Fibroblast of skin of left biceps (primary cell): ENCODE measurements around the gene HIPK1.

Experiments used
- DNase-seq, 2 experiments: peaks; one replicate each; pipeline ENCODE4 v3.0.0-alpha.2; 2013; ENCODE audit warnings: low read depth in 2 of 2

The HIPK1 gene

DNA sequence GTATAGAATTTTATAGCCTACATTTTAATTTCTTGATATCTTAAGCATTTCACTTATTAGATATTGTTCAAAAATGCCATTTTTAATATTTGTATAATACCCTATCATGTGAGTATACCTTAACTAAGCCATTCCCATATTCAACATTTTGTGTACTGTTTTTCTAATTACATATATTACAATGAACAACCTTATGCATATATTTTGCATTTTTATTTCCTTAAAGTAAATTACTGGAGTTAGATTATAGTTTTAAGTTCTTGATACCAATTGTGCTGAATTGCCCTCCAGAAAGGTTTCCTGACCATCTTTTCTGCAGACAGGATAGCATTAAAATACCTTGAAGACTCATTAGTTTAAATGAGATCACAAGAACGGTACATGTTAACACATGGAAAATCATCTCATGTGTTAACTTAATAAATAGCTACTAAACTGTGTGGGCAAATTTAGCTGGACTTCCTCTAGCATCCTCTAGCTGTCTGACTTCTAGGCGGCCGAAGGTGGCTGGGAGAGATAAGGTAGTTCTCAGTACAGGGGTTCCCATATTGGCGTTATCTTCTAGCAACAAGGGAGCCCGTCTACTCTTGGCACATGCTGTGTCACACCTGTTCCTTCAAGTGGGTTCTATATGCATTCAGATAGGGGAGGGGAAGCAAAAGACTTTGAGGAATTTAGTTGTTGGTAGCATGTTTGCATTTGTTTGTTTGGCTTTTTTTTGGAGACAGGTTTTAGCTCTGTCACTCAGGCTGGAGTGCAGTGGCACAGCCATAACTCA lies 15.0 kb upstream of the HIPK1 start:
- no peak for DNase-seq

DNA sequence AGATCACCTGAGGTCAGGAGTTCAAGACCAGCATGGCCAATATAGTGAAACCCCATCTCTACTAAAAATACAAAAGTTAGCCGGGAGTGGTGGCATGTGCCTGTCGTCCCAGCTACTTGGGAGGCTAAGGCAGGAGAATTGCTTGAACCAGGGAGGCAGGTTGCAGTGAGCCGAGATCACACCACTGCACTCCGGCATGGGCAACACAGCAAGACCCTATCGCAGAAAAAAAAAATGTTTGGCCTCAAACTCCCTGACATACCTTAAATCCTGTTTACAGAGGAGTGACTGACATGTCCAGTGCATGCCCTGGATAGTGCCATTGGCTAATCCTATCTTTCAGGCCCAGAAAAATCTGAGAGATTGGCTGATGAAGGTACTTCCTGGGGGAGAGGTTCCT lies 12.2 kb upstream of the HIPK1 start:
- no peak for DNase-seq

DNA sequence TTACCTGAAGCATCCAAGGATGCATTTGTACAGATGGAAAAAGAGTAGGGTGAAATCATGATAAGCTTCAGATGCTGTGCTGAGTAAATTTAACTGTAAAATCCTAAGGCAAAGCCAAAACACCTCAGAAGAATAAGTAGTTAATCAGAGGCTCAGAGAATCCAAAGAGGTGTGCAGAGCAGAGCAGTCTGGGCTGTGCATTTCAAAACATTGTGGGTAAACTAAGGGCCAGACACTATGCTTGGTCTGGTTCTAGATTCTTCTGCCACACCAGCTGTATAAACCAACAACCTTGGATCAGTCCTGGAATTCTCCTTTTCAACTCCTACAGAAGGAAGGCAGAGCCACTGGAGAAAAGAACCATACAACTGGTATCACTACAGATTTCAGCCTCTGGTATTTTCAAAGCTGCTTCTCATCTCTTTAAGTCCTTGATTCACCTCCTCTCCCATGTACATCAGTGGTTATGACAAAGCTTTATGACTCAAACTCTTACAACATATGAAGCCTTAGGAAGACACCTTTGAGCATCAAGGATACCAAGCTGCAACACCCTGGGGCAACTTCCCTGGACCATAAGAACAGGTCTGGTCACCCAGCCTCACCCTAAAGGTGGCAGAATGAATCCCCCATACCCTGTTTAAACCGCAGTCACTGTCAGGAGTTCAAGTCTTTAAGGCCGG lies 11.6 kb upstream of the HIPK1 start:
- no peak for DNase-seq

DNA sequence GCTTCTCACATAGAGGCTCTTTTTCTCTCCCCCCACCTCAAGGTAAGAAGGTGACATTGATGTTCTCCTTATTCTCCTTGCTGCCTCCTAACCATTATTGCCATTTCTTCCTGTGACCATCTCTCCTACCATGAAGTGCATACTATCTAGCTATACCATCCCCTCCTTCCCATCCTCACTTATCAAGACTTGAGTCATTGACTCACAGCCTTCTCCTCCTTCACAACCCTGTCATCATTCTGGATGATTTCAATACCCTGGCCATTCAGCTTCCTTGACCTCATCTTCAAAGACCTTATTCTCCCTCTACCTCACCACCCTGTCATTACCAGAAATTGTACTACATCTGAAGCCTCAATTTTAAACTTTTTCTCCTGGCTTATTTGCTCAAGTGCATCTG lies 10.9 kb upstream of the HIPK1 start:
- DNase-seq = no peak

DNA sequence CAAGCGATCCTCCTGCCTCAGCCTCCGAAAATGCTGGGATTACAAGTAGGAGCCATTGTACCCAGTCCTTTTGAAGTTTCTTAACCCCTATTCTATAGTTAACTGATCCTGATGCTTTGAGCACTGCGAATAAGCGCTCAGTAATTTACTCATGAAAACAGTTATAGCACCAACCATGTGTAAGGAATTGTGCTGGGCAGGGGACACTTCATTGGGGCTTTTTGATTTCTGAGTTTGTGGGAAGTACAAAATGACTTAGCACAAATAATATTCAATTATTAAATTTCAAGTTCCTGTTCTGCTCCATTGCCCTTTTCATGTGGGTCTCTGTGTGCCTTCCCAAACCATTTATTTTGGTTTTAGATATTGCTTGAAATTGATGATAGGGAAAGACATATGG lies 6.2 kb upstream of the HIPK1 start:
- no peak for DNase-seq

DNA sequence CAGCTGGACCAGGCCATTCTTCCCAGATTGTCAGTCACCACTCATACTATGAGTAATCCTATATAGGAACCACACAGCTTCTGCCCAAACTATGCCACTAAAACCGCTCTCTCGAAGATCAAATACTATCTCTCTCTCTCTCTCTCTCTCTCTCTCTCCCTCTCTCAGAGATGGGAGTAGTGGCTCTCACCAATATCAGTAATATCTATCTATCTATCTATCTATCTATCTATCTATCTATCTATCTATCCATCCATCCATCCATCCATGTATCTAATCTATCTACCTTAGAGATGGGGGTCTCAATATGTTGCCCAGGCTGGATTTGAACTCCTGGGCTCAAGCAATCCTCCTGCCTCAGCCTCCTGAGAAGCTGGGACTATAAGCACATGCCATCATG lies 4.7 kb upstream of the HIPK1 start:
- DNase-seq = no peak

DNA sequence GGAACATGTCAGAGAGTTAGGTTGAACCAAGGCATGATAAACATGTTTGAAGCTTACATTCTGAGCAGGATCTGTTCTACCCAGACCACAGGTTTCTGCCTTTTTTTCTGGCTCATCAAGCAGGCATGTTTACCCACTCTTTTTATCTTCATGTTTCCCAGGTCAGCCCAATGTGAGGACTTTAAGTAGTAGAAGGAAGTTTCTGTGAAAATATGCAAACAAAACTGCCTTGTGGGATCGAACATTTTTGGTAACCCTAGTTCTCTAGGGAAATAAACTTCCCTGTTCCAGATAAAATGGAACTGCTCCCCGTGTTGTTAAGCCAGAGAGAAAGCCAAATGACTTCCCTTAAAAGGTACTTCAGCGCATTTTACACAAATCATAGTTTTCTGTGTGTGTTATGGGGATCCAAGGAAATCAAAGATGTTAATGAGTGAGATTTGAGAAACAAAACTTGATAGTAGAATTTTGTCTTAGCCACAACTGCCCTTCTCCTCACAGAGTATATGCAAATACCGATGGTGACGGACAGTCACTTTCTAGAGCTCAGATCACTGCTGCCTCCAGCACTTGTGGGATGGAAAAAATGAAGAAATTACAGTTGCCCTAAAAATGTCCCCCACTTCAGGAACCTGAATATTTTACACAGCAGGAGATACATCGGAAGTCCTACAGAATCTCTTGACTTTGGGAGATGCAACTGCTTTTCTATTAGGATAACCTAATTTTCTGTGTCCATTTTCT lies 765 bp upstream of the HIPK1 start:
- DNase-seq = no peak

DNA sequence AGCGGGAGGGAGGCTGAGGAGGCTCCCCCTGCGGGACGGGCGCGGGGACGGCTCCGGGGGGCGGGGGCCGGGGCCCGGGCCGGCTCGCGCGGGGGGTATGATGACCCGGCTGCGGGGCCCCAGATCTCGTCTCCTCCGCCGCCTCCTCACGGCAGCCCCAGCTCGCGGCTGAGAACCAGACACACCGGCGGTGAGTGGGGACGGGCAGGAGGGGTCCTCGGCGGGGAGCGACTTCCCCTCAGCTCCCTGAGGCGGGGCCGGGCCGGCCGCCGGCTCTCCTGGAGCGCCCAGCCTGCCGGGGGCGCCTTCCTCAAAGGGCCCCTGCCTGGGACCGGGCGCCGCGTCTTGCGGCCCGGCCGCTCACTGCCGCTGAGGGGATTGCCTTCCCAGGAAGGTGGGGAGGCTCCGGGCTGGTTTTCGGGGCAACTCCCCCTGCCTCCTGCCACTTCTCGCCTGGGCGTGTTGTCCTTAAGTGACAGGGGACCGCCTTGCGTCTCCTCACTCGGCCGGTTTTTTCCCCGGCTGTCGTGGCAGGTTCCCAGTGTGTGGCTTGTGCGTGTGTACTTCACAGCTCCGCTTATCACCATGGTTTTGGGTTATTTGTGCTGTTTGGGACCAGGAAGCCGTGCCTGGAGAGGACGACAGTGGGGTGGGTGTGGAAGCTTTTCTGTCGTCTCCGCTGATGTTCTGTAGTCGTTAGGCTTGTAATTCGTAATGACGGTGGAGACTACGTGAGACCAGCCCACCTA lies 800 bp downstream of the HIPK1 start:
- no peak for DNase-seq

DNA sequence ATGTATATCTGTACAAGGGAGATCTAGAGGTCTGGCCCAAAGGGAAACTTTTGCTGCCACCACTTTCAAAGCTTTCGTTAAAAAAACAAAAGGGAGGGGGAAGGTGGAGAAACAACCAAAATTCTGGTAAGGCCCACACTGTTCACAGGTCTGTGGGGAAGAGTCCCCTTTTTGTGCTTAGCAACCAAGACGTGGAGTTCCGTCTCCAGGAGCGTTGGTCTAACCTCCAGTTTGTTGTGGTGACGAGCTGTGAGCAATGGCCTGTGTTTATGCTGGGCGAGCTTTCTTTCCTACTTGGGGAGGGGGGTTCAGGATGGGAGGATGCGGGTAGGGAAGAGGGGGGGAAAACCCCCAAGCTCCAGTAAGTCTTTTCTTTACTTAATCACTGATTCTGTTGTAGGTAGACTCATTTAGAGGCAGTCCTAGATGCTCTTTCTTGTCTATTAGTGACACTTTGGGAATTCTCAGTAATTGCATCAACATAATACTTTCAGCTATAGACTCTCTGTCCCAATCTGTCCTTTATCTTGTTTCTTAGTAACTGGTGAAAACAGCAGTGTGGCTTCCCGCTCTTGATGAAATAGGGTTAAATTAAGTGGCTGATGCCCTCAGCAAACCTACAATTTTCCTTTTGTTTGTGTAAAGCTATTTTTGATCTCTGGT lies 1.5 kb downstream of the HIPK1 start:
- no peak for DNase-seq

DNA sequence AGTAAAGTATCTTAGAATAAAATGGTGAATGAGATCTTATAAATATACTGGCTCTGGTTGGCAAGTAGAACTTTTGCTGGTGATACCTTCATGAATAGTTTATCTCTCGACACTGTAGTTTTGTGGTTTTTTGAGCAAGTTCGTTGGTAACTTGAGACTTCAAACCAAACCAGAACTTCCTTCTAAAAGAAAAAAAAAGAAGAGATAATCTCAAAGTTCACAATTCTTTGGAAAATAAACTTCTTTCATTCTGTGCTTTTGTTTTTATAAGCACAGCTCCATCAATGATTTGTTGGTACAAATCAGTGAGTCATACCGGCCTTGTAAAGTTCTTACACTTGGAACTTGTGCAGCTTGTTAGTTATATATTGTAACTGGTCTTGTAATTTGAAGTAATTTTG lies 2.3 kb downstream of the HIPK1 start:
- DNase-seq = no peak

DNA sequence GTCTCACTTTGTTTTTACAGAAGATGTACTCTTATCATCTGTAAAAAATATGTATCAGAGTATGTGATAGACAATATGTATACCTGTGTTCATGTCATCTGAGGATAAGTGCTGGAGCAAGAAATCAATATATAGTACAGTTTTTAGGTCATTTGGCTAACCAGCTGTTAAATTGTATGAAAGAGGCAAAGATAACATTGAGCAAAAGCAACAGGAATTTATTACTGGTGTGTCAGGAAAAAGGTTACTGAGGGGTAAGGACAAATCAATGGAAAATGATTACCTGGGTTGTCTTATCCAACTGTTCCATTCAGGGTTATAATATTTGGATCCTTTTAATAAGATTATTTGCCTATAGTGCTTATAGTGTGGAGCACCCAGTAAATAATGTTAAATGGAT lies 4.9 kb downstream of the HIPK1 start:
- no peak for DNase-seq

DNA sequence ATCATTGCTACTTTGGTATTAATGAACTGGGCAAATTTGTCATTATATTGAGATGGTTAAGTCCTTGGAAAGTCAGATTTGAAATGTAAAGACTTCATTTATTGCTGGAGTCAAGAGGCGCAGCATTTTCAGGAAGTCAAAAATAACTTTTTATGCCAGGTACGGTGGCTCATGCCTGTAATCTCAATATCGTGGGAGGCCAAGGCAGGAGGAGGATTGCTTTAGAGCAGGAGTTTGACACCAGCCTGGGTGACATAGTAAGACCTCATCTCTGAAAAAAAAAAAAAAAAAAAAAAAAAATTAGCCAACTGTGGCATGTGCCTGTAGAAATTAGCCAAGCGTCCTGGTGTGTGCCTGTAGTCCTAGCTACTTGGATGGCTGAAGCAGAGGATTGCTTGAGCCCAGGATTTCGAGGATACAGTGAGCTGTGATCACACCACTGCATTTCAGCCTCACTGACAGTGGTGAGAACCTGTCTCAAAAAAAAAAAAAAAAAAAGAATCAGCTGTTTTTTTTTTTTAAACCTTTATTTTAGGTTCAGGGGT lies 5.5 kb downstream of the HIPK1 start:
- no peak for DNase-seq

DNA sequence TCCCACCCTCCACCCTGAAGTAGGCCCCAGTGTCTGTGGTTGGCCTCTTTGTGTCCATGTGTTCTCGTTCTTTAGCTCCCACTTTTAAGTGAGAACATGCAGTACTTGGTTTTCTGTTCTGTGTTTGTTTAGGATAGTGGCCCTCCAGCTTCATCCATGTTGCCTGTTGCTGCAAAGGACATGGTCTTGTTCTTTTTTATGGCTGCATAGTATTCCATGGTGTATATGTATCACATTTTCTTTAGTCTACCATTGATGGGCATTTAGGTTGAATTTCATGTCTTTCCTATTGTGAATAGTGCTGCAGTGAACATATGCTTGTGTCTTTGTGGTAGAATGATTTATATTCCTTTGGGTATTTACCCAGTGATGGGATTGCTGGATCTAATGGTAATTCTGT lies 6.1 kb downstream of the HIPK1 start:
- no peak for DNase-seq

DNA sequence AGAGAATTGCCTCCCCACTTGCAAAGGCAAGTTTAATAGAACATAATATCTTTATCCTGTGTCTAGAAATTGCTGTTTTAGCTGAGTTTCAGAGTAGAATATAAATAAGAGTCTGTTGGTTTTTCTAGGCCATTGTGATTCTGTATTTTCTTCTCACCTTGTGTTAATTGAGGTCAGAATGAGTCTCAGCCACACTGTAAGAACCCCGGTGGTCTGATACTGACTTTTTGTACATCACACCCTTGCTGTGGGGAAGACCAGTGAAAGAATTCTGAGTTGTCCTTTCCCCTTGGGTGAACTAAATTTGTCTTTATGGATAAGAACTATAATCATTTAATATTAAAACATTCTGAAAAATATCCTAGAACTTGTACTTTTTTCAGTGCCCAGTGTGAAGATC lies 6.8 kb downstream of the HIPK1 start:
- no peak for DNase-seq

DNA sequence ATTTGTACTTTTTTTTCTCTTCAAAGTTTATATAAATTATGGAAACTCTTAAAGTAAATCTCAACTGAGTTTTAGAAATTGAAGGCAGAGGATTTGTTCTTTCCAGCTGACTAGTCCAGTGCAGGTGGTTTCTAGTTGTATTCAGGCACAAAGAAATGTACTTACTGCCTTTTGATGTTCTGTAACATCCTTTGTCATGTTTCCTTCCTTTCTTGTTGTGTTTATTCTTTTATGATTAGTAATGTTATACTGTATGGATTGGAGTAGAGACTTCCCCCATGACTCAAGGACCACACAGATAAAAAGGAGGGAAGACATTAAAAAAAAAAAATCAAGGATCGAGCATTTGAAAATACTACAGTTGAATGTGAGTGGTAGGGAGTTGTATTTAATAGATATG lies 8.0 kb downstream of the HIPK1 start:
- no peak for DNase-seq

DNA sequence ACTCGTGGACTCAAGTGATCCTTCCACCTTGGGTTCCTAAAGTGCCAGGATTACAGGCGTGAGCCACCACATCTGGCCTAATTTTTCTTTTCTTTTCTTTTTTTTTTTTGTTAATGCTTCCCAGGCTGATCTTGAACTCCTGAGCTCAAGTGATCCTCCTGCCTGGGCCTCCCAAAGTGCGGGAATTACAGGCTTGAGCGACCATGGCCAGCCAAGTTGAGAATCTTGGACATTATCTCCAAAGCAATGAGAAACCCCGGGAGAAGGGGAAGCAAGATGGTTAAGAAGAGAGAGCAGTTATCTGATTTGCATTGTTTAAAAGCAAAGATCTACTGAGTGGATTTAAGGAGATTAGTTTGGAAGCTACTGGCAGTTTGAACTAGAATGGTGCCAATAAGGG lies 9.1 kb downstream of the HIPK1 start:
- no peak for DNase-seq

DNA sequence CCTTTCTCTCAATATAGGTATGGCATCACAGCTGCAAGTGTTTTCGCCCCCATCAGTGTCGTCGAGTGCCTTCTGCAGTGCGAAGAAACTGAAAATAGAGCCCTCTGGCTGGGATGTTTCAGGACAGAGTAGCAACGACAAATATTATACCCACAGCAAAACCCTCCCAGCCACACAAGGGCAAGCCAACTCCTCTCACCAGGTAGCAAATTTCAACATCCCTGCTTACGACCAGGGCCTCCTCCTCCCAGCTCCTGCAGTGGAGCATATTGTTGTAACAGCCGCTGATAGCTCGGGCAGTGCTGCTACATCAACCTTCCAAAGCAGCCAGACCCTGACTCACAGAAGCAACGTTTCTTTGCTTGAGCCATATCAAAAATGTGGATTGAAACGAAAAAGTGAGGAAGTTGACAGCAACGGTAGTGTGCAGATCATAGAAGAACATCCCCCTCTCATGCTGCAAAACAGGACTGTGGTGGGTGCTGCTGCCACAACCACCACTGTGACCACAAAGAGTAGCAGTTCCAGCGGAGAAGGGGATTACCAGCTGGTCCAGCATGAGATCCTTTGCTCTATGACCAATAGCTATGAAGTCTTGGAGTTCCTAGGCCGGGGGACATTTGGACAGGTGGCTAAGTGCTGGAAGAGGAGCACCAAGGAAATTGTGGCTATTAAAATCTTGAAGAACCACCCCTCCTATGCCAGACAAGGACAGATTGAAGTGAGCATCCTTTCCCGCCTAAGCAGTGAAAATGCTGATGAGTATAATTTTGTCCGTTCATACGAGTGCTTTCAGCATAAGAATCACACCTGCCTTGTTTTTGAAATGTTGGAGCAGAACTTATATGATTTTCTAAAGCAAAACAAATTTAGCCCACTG lies 11.5 kb downstream of the HIPK1 start:
- DNase-seq = no peak

DNA sequence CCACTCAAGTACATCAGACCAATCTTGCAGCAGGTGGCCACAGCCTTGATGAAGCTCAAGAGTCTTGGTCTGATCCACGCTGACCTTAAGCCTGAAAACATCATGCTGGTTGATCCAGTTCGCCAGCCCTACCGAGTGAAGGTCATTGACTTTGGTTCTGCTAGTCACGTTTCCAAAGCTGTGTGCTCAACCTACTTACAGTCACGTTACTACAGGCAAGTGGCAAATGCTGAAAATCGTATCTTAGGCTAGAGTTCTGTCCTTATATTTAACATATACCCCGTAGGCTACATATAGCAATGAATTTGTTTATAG lies 12.1 kb downstream of the HIPK1 start:
- DNase-seq = no peak

DNA sequence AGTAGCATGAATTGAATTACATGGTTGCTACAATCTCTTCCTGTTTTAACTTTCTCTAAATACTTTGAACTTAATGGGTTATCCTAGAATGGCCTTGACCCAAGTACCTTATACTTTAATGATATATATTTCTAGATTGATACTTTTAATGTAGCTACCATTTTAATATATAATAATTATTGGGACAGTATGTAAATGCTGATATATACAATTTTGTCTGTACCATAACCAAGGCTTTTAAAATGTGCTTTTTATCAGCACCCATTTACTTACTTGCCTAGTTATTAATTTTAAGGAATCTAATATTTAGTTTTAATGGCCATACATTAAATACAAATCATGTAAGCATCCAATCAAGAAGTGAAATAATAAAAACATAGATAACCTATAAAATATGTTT lies 13.4 kb downstream of the HIPK1 start:
- DNase-seq = no peak

DNA sequence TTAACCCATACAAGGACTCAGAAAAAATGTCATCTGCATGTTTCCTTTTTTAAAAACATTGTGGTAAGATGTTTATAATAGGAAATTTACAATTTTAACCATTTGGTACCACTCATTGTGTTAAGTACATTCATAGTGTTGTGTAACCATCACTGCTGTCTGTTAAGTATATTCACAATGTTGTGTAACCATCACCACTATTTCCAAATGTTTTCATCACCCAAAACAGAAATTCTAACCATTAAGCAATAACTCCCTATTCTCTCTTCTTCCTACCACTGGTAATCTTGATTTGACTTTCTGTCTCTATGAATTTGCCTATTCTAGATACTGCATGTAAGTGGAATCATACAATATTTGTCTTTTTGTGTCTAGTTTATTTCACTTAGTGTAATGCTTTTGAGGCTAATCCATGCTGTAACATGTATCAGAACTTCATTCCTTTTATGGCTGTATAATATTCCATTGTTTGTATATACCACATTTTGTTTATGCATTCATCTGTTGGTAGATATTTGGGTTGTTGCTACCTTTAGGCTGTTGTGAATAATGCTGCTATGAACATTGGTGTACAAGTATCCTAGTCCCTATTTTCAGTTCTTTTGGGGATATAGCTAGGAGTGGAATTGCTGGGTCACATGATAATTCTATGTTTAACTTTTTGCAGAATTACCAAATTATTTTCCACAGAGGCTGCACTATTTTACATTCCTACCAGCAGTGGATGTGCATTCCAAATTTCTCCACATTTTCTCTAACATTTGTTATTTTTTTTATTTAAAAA lies 14.1 kb downstream of the HIPK1 start:
- DNase-seq = no peak
